Renal pelvis (tissue), 4 donors: ENCODE results near the gene CSNK1G2. TPM values are rescaled to one million over a fixed set of nuclear protein-coding genes. Genes with fewer than 3 reads are reported as not detected.

Experiments
- DNase-seq: peaks from one replicate; pipeline ENCODE4 v3.0.0-alpha.2; 2013
- polyA plus RNA-seq, 3 donors: library from polyadenylated mRNA; unstranded; fragments of 120-200 nt; gene quantifications; one replicate each; pipeline ENCODE4 v1.2.1, GENCODE V29; 2013; ENCODE audit not compliant: insufficient read length in 3 of 3

Gene CSNK1G2
- polyA plus RNA-seq, 3 donors = 55.7 to 72.6 (median 70.7) TPM

- peak; percentile 81 for DNase-seq
These were observed 1.3 kb downstream of the CSNK1G2 start for GRCh38 chr19:1942078-1942933.

GRCh38 chr19:1942934-1943555 is 2.1 kb downstream of the CSNK1G2 start:
- no peak for DNase-seq

- DNase-seq = no peak
These were observed 2.7 kb downstream of the CSNK1G2 start for GRCh38 chr19:1943661-1944087.

- no peak for DNase-seq
These were observed 3.3 kb downstream of the CSNK1G2 start for GRCh38 chr19:1944088-1944915.

- no peak for DNase-seq
These were observed 4.1 kb downstream of the CSNK1G2 start for GRCh38 chr19:1944916-1945561.

GRCh38 chr19:1945899-1946298 is 4.9 kb downstream of the CSNK1G2 start:
- DNase-seq = no peak

- no peak for DNase-seq
These were observed 6.8 kb downstream of the CSNK1G2 start for GRCh38 chr19:1947651-1948209.

- DNase-seq = no peak
These were observed 8.5 kb downstream of the CSNK1G2 start for GRCh38 chr19:1949304-1950101.

GRCh38 chr19:1950640-1951039 is 9.7 kb downstream of the CSNK1G2 start:
- DNase-seq = no peak

GRCh38 chr19:1952635-1953034 is 11.7 kb downstream of the CSNK1G2 start:
- DNase-seq = no peak

- no peak for DNase-seq
These were observed 12.1 kb downstream of the CSNK1G2 start for GRCh38 chr19:1953037-1953436.

GRCh38 chr19:1953441-1954094 is 12.6 kb downstream of the CSNK1G2 start:
- DNase-seq = no peak

GRCh38 chr19:1954532-1954933 is 13.6 kb downstream of the CSNK1G2 start:
- no peak for DNase-seq

- no peak for DNase-seq
These were observed 14.5 kb downstream of the CSNK1G2 start for GRCh38 chr19:1955171-1956121.

GRCh38 chr19:1956122-1956494 is 15.1 kb downstream of the CSNK1G2 start:
- DNase-seq = no peak

GRCh38 chr19:1956868-1957492 is 16.0 kb downstream of the CSNK1G2 start:
- DNase-seq = no peak

GRCh38 chr19:1957562-1958248 is 16.7 kb downstream of the CSNK1G2 start:
- DNase-seq = no peak
